Right lobe of liver (tissue), 6 donors: ENCODE data around the gene ST8SIA4. TPM values are rescaled to one million over a fixed set of nuclear protein-coding genes. Genes with fewer than 3 reads are reported as not detected.

Experiments
- ATAC-seq, 4 donors: fragments of 200-7000 bp; cut with Tn5 transposase; one replicate each; pipeline ENCODE4 v1.9.1; 2020; ENCODE audit warnings: mild to moderate bottlenecking in 4 of 4, moderate library complexity in 4 of 4
- DNase-seq, 3 donors: peaks; one replicate each; pipeline ENCODE4 v3.0.0-alpha.2; 2020
- H3K27ac ChIP-seq, 3 donors: fragments of 200-600 bp; one replicate each; pipeline ENCODE4 v1.8.0; 2022
- H3K27me3 ChIP-seq, 2 donors: fragments of 200-600 bp; one replicate each; pipeline ENCODE4 v1.8.0; 2022
- H3K36me3 ChIP-seq, 4 donors: fragments of 200-600 bp; sonication (generic) in 1 of 4; one replicate each; pipeline versions ENCODE4 v1.5.1 to v1.8.0; 2017 to 2022; ENCODE audit warnings: control low read depth in 1 of 4
- H3K4me1 ChIP-seq, 4 donors: fragments of 200-600 bp; sonication (generic) in 1 of 4; one replicate each; pipeline versions ENCODE4 v1.5.1 to v1.8.0; 2017 to 2022; ENCODE audit warnings: control low read depth in 1 of 4
- H3K4me3 ChIP-seq, 3 donors: fragments of 200-600 bp; one replicate each; pipeline ENCODE4 v1.8.0; 2022
- H3K9me3 ChIP-seq, 4 donors: fragments of 200-600 bp; sonication (generic) in 1 of 4; one replicate each; pipeline versions ENCODE4 v1.5.1 to v1.8.0; 2017 to 2022; ENCODE audit warnings: control low read depth in 1 of 4
- CTCF ChIP-seq, 4 donors: fragments of 200-600 bp in 3 of 4; fragments of 450-650 bp in 1 of 4; IDR thresholded peaks; one replicate each; pipeline versions ENCODE4 v1.5.1 to v1.8.0; 2016 to 2022; ENCODE audit warnings: antibody characterized with exemption in 4 of 4, mild to moderate bottlenecking in 2 of 4
- POLR2A ChIP-seq: fragments of 450-650 bp; IDR thresholded peaks from one replicate; pipeline ENCODE4 v1.6.1; 2017; ENCODE audit warnings: antibody characterized with exemption, mild to moderate bottlenecking
- WGBS: methylation state at CpG from one replicate; pipeline ENCODE4 v1.1.6; 2018; ENCODE audit warnings: low coverage, low lambda C conversion rate; ENCODE audit not compliant: insufficient coverage; ENCODE audit errors: missing lambda C conversion rate; 5-methylcytosine and 5-hydroxymethylcytosine counted together
- intact Hi-C, 2 donors: fragments of 100-400 bp; cut with DNase I; formaldehyde crosslinking; loops; one replicate each; pipeline versions ENCODE4 v1.11.2 to v1.14.1; 2022
- total RNA-seq, 6 experiments: library from RNA; depleted of rRNA in 2 of 6; stranded (reverse); fragments of >200 nt in 2 of 6; fragmentation: NEBNext Ultra II Directional in 3 of 6; extraction: Animal tissue kit (Norgen Biotek cat#: 25700) in 3 of 6; gene quantifications; one replicate each; pipeline versions ENCODE4 v1.1.0 to v1.2.4, GENCODE V29; 2016 to 2023
- donor health status: DM: no; HTN: yes; CAD: no.
- donor health status: DM: no; HTN: no; CAD: no.
- donor health status: DM: no; HTN: no; CAD: no.
- donor health status: DM: no; HTN: yes; CAD: no.
- donor health status: DM: no; HTN: yes; CAD: no.

The ST8SIA4 gene
- total RNA-seq, 6 experiments from 2014 or later, result 1.2 to 6.7 (median 1.7) TPM

GRCh38 chr5:100896054-100896453, 7.0 kb downstream of the ST8SIA4 start:
- DNase-seq, result no peak
- Histone ChIP-seq H3K4me1 (no peaks in the 10 kb centered on the region), H3K4me3 (no peak overlapping the region), H3K27me3 (no peaks in the 10 kb centered on the region), H3K36me3 (no peaks in the 10 kb centered on the region), H3K9me3 (no peaks in the 10 kb centered on the region), H3K27ac (no peak overlapping the region)
- no peak for TF ChIP-seq POLR2A
- no peak for TF ChIP-seq CTCF (IDR thresholded peaks at IDR 0.05)
- 29% methylated on average over 2 of the region's 2 CpGs for WGBS
- ATAC-seq, result no peak
- intact Hi-C loops, result no loop called here

- 19% methylated on average over 3 of the region's 3 CpGs for WGBS
- no peaks in the 10 kb centered on the region for H3K27me3 ChIP-seq
- no peaks in the 10 kb centered on the region for H3K4me1 ChIP-seq
- peak overlapping the region in 1 of 3 donors; percentile 16 for H3K27ac ChIP-seq
- peak in 2 of 4 donors; percentile 52 to 58 for ATAC-seq
- H3K9me3 ChIP-seq, result no peaks in the 10 kb centered on the region
- H3K4me3 ChIP-seq, result no peak overlapping the region
- no peaks in the 10 kb centered on the region for H3K36me3 ChIP-seq
- no peak for TF ChIP-seq POLR2A
- TF ChIP-seq CTCF (IDR thresholded peaks at IDR 0.05), result no peak
- DNase-seq, result no peak
- intact Hi-C loops, result no loop called here
Observed at GRCh38 chr5:100890461-100891008, 12.5 kb downstream of the ST8SIA4 start.

- DNase-seq (no peak), ATAC-seq (peak in 2 of 4 donors; percentile 22 to 31)
- H3K27ac ChIP-seq, result peak overlapping the region in 1 of 3 donors; percentile 16
- no peaks in the 10 kb centered on the region for H3K36me3 ChIP-seq
- no peak for TF ChIP-seq POLR2A
- no peak for TF ChIP-seq CTCF (IDR thresholded peaks at IDR 0.05)
- H3K27me3 ChIP-seq, result no peaks in the 10 kb centered on the region
- WGBS, result 13% methylated on average over 3 of the region's 3 CpGs
- no peak overlapping the region for H3K4me3 ChIP-seq
- no peaks in the 10 kb centered on the region for H3K4me1 ChIP-seq
- no peaks in the 10 kb centered on the region for H3K9me3 ChIP-seq
- intact Hi-C loops, result no loop called here
Observed at GRCh38 chr5:100889896-100890295, 13.2 kb downstream of the ST8SIA4 start.

GRCh38 chr5:100889165-100889743, 13.8 kb downstream of the ST8SIA4 start:
- no peak overlapping the region for H3K27ac ChIP-seq
- H3K9me3 ChIP-seq, result no peaks in the 10 kb centered on the region
- TF ChIP-seq POLR2A (no peak), CTCF (IDR thresholded peaks at IDR 0.05) (no peak)
- WGBS, result 17% methylated on average over 4 of the region's 4 CpGs
- no peaks in the 10 kb centered on the region for H3K27me3 ChIP-seq
- no peak for DNase-seq
- no peaks in the 10 kb centered on the region for H3K36me3 ChIP-seq
- no peaks in the 10 kb centered on the region for H3K4me1 ChIP-seq
- H3K4me3 ChIP-seq, result no peak overlapping the region
- ATAC-seq, result peak in 2 of 4 donors; percentile 17 to 30
- intact Hi-C loops, result no loop called here
